Measurements from ENCODE around the gene CSF2RB. TPM values are rescaled to one million over a fixed set of nuclear protein-coding genes. Genes with fewer than 3 reads are reported as not detected.

The CSF2RB gene
- total RNA-seq, 1 experiment from 2014 or later = not detected

- no peak overlapping the region for H4K5ac ChIP-seq (ENCODE audit: insufficient read length, low read depth, low read length)
- H3K4me1 ChIP-seq (ENCODE audit: insufficient read depth, low read length) = no peaks in the 10 kb centered on the region
- H3K56ac ChIP-seq (ENCODE audit: insufficient read length, low read depth, low read length) = no peak overlapping the region
- Mint-ChIP-seq H3K4me1 (peaks cover 4 to 5% of the 10 kb centered on the region in 2 experiments; a peak in 2 of 4 replicates), H3K27ac (no peak overlapping the region), H3K36me3 (ENCODE audit: insufficient read depth in 1 of 3, low read depth in 3 of 3) (no peaks in the 10 kb centered on the region), H3K27me3 (ENCODE audit: low read depth) (peaks cover 45% of the 10 kb centered on the region), H3K9me3 (peaks cover 8 to 12% of the 10 kb centered on the region in 2 experiments; a peak in 3 of 5 replicates), H3K4me3 (no peak overlapping the region)
- no peak overlapping the region for H3K9ac ChIP-seq (ENCODE audit: extremely low read depth, insufficient read length, low read length)
- H2BK5ac ChIP-seq (ENCODE audit: insufficient read length, low read length) = no peak overlapping the region
- no peak overlapping the region for H2AFZ ChIP-seq (ENCODE audit: low read length)
- no peak overlapping the region for H2AK5ac ChIP-seq (ENCODE audit: insufficient read length, low read length)
- no peak overlapping the region for H3K27ac ChIP-seq (ENCODE audit: insufficient read length, low read depth, low read length)
- H2BK120ac ChIP-seq (ENCODE audit: low read depth, low read length, poor library complexity, severe bottlenecking) = no peak overlapping the region
- peak; percentile 56 for DNase-seq
- no peak overlapping the region for H4K91ac ChIP-seq (ENCODE audit: insufficient read length, low read depth, low read length)
- no peaks in the 10 kb centered on the region for H3K23me2 ChIP-seq (ENCODE audit: insufficient read length, low read depth, low read length, poor library complexity, severe bottlenecking)
- H3K27me3 ChIP-seq (ENCODE audit: insufficient read depth, low read length) = no peaks in the 10 kb centered on the region; the same call in 1 of the 2 replicates
- no peak overlapping the region for H2BK12ac ChIP-seq (ENCODE audit: insufficient read length, low read depth, low read length)
- H3K4ac ChIP-seq (ENCODE audit: low read depth, low read length) = no peak overlapping the region
- TF ChIP-seq CTCF (conservative IDR thresholded peaks at IDR 0.05) = peak; percentile 43; the same call in 2 of the 3 replicates
- no peak overlapping the region for H2BK20ac ChIP-seq (ENCODE audit: low read depth, low read length, poor library complexity, severe bottlenecking)
- no peaks in the 10 kb centered on the region for H3K79me1 ChIP-seq (ENCODE audit: insufficient read depth, low read depth, low read length, poor library complexity, severe bottlenecking)
- H3K4me2 ChIP-seq (ENCODE audit: insufficient read depth, insufficient read length, low read length) = no peak overlapping the region
- no peak overlapping the region for H3K23ac ChIP-seq (ENCODE audit: insufficient read length, low read depth, low read length)
- H3K18ac ChIP-seq (ENCODE audit: insufficient read length, low read depth, low read length) = no peak overlapping the region
- no peak overlapping the region for H2BK15ac ChIP-seq (ENCODE audit: low read depth, low read length)
- H3K79me2 ChIP-seq (ENCODE audit: insufficient read depth, low read length) = no peaks in the 10 kb centered on the region
- no peak overlapping the region for H3K14ac ChIP-seq (ENCODE audit: insufficient read depth, low read length)
- no peak overlapping the region for H3T11ph ChIP-seq (ENCODE audit: low read length)
- no peaks in the 10 kb centered on the region for H4K20me1 ChIP-seq (ENCODE audit: control insufficient read depth, insufficient read depth, insufficient read length)
- H3K9me3 ChIP-seq (ENCODE audit: control insufficient read depth, low read depth, low read length) = no peaks in the 10 kb centered on the region
- H4K8ac ChIP-seq (replicated peaks; ENCODE audit: insufficient read length, low read depth, low read length) = no peak overlapping the region
- no CpG with 5 or more reads among the region's 11 CpGs for WGBS (ENCODE audit: extremely low coverage, insufficient read length, low lambda C conversion rate)
Measured at GRCh38 chr22:36871669-36872081, 41.8 kb upstream of the CSF2RB start.
